Measurements from ENCODE around the gene RAB5B.
"Not testable (repeated sequence)": the region's sequence is repeated elsewhere in the genome, so short reads cannot be mapped to it uniquely, and the experiment has no call there.

RAB5B gene

DNA sequence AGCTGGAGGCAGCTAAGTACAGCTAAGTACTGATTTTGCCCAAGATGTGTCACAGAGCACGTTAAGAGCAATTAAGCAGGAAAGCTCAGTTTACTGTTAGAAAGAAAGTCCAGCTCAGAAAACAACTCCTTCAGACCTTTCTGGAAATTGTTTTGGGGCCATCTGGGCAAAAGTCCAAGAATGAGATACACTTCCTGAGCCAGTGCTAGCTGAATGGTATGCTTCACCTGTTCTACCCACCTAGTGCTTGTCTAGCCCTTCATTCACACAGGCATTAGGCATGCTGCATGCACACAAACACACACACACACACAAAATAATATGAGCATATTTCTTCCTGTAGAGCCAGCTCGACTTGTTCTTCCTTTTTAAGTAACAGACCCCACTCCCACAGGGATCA lies 40.3 kb downstream of the RAB5B start:
- DNase-seq (ENCODE audit: low read depth, low spot score), result no peak

DNA sequence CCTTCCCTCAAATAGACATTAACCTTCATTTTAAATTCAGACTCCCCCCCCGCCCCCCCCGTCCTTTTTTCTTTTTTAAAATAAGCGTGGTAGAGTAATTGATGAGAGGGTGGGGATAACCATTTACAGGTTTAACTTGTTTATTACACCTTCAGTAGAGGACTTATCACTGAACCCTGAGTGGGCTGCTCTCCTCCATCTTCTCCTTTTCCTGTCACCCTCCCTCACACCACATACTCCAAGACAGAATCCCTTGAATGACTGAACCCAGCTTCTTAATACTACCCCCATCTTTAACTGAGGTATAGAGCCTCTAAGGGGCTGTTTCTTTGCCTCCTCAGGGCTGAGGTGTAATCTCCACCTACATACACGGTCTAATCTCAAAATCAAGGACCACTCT lies 43.3 kb downstream of the RAB5B start:
- DNase-seq (ENCODE audit: low read depth, low spot score), result no peak

DNA sequence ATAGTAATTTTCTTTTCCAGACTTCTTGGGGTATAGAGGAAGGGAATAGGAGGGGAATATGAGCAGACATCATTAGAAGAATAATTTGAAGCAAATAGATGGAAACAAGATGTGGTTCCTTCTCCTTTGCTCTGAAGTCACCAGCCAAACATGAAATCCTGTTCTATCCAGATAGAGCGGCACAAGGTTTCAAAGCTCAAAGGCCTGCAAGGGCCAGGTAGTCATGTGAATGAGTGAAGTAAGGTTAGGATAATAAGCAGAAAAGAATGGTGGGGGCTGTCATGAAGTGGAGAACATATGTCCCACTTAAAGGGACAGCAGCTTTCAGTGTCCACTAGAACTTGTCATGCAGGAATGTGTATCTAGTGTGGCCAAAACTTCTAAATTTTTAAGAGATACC lies 44.5 kb downstream of the RAB5B start:
- no peak for DNase-seq (ENCODE audit: low read depth, low spot score)

DNA sequence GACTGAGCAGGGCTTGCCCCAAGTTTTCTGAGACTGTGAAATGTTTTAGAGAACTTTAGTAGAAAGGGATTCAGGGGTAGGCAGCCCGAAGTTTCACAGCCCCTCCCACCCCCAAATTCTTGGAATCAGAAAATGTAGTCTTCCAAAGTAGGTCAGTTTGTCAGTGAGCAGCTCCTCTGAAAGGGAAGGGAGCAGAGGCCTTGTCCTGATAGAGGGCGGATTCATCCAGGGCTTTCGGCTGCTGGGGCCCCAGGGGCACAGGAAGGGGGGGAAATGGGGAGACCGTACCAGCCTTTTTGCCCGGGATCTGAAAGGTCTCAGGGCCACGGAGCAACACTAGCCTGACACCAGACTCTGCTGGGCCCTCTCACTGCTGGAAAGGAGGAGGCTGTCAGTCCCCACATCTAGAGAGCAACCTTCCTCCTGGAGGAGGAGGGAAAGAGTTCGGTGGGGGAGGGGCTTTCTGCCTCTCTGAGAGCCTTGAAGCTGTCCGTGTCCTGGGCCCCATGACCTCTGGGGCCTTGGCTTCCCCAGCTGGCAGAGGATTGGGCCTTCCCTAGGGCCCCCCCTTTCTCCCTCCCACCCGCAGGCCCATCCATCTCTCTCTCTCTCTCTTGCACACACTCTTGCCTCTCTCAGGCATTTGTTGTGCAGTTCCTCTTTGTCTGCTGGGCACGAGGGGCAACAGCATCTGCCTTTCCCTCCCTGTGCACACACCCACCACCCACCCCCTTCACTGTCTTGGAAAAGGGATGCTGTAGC lies 46.7 kb downstream of the RAB5B start, which contains the start of gene IKZF4:
IKZF4 (plus strand) TSS at position 621 of the 762 bp plus-strand sequence. CDS start 451 bp downstream, outside the sequence.
- peak; percentile 84 for DNase-seq (ENCODE audit: low read depth, low spot score)

DNA sequence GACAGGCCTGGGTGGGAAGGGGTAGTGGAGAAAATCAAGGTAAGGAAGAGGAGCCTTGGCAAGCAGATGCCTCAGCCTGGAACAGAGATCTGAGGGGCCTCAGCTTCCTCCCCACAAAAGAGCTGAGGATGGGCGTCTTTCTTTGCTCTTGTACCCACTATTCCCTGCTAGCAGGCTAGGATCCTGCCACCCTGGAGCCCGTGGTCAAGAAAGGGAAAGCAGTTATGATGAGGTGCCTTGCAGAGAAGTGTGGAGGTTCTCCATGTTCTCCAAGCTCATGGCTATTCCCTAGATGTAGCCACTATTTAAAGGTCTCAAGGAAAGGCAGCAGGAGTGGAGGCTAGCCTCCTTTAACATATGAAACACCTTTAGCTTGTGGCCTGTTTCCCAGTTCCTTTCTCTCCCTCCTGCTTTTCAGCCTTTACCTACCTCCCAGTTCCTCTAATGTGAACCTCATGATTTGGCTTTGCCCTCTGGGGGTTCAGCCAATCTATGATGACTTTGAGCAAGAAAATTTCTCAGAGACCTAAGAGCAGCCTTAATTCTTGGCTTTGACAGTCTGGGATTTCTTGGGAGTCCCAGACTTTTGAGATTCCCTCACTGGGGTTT lies 48.1 kb downstream of the RAB5B start:
- no peak for DNase-seq (ENCODE audit: low read depth, low spot score)

DNA sequence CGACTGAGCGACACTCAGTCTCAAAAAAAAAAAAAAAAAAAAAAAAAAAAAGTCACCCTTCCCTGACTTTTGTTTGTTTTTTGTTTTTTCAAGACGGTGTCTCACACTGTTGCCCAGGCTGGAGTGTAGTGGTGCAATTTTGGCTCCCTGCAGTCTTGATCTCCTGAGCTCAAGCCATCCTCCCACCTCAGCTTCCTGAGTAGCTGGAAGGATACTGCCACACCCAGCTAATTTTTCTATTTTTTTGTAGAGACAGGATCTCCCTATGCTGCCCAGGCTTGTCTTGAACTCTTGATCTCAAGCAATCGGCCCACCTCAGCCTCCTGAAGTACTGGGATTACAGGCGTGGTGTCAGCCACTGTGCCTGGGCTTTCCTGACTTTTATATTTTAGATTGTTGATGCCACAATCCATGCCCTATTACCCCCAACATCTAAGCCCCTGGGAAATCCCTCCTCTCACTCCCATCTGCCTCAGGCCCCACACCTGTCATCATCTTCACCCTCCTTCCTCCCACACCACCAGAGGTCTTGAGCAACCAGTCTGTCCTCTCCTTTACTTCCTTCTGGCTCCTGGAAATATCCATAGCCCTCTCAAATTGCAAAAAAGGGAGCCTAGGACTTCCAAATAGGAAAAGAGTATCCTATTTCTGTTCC lies 54.8 kb downstream of the RAB5B start:
- peak; percentile 41 for DNase-seq (ENCODE audit: low read depth, low spot score)

DNA sequence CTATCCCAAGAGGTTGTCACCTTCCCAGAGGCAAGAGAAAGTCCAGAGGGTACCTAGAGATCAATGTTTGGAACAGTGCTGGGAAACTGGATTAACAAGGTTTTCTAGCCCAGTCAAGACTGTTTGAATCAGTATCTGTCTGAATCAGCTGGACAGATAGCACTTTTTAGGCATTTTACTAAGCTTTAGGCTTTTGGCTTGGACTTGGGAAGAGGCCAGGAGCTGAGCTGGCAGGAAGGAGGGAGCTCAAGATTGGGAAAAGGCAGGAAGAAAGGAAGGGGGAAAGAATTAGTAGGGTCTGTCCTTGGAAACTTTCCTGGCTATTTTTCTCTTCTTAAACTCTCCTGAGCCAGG lies 55.3 kb downstream of the RAB5B start:
- no peak for DNase-seq (ENCODE audit: low read depth, low spot score)

DNA sequence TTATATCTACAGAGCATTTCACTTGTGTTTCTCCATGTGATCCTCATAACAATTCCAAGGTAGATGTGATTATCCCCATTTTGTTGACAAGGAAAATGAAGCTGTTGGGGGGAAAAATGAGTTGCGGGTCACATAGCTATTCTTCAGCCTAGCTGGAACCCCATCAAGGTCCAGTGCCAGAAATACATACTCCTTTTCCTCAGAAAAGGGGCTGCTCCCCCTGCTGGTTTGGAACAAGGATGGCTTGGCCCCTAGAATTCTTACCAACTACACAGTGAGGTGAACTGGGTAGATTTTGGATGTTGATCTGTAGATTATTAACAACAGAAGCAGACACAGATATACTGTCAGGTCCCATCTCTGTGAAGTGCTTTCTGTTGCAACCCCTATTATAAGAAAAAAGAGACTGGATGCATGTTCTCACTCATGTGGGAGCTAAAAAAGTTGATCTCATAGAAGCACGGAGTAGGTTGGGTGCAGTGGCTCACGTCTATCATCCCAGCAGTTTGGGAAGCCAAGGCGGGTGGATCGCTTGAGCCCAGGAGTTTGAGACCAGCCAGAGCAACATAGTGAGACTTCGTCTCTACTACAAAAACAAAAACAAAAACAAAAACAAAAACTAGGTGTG lies 55.9 kb downstream of the RAB5B start:
- DNase-seq (ENCODE audit: low read depth, low spot score), result peak; percentile 40

DNA sequence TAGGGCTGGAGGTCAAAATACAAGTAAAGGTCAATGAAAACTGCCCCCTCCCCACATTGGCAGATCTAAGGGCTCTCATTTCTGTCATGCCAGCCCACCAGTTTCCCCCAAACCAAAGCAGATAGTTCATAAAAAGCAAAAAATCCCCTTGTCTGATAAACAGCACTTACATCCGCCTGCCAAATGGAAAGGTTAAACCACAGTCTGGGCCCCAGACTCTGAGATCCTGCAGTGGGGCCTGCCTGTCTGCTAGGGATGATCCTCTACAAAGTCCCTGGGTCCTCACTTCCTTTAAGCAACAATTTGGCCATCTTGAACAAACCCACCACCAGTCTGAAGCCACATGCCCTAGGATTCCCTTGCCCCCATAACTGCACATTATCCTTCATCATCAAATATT lies 58.1 kb downstream of the RAB5B start:
- no peak for DNase-seq (ENCODE audit: low read depth, low spot score)

DNA sequence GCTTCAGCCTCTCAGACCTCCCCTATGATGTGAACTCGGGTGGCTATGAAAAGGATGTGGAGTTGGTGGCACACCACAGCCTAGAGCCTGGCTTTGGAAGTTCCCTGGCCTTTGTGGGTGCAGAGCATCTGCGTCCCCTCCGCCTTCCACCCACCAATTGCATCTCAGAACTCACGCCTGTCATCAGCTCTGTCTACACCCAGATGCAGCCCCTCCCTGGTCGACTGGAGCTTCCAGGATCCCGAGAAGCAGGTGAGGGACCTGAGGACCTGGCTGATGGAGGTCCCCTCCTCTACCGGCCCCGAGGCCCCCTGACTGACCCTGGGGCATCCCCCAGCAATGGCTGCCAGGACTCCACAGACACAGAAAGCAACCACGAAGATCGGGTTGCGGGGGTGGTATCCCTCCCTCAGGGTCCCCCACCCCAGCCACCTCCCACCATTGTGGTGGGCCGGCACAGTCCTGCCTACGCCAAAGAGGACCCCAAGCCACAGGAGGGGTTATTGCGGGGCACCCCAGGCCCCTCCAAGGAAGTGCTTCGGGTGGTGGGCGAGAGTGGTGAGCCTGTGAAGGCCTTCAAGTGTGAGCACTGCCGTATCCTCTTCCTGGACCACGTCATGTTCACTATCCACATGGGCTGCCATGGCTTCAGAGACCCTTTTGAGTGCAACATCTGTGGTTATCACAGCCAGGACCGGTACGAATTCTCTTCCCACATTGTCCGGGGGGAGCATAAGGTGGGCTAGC lies 60.9 kb downstream of the RAB5B start:
- DNase-seq (ENCODE audit: low read depth, low spot score), result no peak

DNA sequence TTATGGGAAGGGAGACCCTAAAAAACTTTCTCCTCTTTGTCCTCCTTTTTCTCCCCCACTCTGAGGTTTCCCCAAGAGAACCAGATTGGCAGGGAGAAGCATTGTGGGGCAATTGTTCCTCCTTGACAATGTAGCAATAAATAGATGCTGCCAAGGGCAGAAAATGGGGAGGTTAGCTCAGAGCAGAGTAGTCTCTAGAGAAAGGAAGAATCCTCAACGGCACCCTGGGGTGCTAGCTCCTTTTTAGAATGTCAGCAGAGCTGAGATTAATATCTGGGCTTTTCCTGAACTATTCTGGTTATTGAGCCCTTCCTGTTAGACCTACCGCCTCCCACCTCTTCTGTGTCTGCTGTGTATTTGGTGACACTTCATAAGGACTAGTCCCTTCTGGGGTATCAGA lies 63.3 kb downstream of the RAB5B start:
- DNase-seq (ENCODE audit: low read depth, low spot score), result no peak

DNA sequence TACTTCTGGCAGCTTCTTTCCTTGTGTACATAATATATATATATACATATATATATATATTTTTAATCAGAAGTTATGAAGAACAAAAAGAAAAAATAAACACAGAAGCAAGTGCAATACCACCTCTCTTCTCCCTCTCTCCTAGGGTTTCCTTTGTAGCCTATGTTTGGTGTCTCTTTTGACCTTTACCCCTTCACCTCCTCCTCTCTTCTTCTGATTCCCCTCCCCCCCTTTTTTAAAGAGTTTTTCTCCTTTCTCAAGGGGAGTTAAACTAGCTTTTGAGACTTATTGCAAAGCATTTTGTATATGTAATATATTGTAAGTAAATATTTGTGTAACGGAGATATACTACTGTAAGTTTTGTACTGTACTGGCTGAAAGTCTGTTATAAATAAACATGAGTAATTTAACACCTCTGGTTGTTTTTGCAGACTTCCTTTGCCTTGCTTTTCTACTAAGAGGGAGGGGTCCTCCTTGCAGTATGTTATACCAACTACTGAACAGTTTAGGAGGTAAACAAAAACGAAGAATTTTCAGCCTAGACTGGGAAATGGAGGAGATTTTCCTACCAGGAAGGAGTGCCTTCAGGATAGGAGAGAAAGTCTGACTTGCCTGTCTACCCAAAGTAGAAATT lies 64.3 kb downstream of the RAB5B start:
- DNase-seq (ENCODE audit: low read depth, low spot score), result no peak

DNA sequence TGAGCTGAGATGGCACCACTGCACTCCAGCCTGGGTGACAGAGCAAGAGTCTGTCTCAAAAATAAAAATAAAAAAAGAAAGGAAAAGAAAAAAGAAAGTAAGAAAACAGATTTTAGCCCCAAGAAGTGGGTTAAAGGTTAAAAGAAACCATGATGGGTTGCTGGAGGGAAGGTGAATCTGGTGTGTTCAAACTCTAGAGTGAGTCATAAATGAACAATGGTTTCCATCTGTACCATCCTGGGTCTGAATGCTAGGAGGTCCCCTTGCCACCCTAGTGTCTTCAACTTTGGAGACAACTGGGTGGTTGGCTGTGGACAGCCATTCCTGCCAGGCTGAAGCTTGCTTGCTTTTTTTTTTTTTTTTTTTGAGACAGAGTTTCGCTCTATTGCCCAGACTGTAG lies 66.3 kb downstream of the RAB5B start:
- DNase-seq (ENCODE audit: low read depth, low spot score), result no peak

DNA sequence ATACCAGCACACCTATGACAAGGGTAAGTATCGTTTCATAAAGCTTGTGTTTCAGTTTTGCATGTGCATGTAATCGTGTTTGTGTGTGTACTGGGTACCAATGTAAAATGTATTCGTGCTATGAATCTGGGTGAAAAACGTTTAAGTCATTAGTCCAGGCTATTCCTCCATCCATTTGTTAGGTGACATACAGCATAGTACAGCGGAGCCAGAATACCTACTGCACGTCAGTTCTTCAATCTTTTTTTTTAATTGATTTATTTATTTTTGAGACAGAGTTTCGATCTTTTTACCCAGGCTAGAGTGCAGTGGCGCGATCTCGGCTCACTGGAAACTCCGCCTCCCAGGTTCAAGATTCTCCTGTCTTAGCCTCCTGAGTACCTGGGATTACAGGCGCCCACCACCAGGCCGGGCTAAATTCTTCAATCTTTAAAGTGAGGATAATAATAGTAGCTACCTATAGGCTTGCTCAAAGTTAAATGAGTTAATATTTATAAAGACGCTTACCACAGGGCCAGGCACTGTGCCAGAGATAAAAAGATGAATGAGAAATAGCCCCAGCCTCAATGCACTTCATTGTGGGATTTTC lies 67.2 kb downstream of the RAB5B start:
- peak; percentile 73 for DNase-seq (ENCODE audit: low read depth, low spot score)

DNA sequence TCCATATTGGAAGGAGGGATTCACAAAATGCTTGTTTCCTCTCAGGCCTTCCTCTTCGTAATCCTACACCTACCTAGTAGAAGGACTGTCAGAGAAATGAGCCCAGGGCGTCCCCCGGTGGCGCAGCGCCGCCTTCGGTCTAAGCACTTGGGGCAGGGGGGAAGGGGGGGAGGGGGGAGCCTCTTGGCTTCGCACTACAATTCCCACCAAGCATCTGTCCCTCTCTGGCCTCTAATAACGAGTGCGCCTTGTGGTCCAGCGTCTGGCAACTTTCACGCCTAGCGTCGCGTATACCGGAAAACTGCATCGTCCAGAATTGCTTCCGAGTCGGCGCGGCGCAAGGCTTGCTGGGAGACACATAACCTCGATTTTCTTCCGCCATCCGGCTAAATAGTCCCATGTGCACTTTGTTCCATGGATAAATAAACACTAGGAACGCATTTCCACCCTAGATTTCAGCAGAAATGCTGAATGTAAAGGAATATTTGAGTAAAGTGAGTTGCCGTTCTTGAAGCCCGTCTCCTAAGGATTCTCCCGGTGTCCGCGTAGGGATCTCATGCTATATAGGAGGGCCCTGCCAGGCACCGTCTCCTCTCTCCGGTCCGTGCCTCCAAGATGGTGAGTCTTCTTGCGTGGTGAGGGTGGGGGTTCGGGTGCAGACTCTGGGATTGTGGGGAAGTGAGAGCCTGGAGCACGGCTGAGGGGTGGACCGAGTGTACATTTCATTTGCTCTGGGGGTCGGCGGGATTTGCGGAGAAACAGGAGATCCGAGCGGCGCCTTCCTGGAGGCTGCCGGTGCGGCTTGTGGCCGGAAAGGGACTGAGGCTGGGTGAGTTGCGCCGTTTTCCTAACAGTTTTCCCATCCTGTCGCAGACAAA lies 67.9 kb downstream of the RAB5B start, which contains the start of gene RPS26:
RPS26 (plus strand) TSS at position 367 of the 878 bp plus-strand sequence; CDS start at position 616, 249 bp downstream.
- DNase-seq (ENCODE audit: low read depth, low spot score), result peak; percentile 98

DNA sequence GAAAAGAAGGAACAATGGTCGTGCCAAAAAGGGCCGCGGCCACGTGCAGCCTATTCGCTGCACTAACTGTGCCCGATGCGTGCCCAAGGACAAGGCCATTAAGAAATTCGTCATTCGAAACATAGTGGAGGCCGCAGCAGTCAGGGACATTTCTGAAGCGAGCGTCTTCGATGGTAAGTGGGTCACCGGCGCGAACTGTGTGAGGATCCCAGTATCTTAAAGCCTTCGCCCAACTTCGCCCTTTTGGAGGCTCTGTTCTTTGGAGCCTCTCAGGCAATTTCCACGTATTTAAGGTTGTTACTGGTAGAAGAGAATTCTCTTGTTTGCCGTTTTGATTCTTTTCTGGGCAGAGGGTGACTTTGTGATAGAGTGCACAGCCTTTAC lies 68.5 kb downstream of the RAB5B start:
- not testable (repeated sequence) for DNase-seq (ENCODE audit: low read depth, low spot score)

DNA sequence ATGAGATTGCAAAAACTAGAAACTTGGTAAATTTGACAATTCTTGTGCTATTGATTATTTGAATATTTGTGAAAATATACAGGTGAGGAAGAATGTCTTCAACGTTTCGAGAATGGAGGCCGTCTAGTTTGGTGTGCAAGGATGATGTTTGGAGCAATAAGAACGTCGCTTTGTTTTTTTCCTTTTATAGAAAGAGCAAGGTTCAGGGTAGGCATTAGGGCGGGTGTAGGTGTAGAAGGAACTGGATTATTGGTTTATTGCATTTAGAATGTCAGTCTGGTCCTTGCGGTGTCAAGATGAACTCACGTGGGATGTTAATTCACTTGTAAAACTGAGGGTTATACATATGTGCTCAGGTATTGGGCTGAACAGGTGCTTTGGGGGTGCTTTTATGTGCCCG lies 69.0 kb downstream of the RAB5B start:
- no peak for DNase-seq (ENCODE audit: low read depth, low spot score)

All from ELF-1 (cell line).